Prostate gland (tissue), 2 donors: ENCODE results near the gene RMP24.

Experiments
- CTCF ChIP-seq, 4 experiments: fragments of 200-600 bp in 2 of 4; fragments of 450-650 bp in 2 of 4; sonication (generic) in 2 of 4; IDR thresholded peaks; 1 replicate in 3 of 4; 2 replicates in 1 of 4; pipeline ENCODE4 v1.5.1; 2016 to 2019; ENCODE audit warnings: antibody characterized with exemption in 4 of 4, mild to moderate bottlenecking in 2 of 4, moderate library complexity in 2 of 4
- POLR2AphosphoS5 ChIP-seq: sonication (generic); formaldehyde crosslinking; IDR thresholded peaks from one replicate; pipeline ENCODE4 v1.6.1; 2017; ENCODE audit warnings: antibody characterized with exemption

- TF ChIP-seq CTCF (IDR thresholded peaks at IDR 0.05) (no peak), POLR2AphosphoS5 (no peak)
Observed at GRCh38 chr18:35927430-35927829, 45.0 kb upstream of the RMP24 start.
